ENCODE results near the gene MEMO1.
A peak's percentile ranks its signal among the peaks of the same experiment; 100 is the strongest.
"Not testable (repeated sequence)": the region's sequence is repeated elsewhere in the genome, so short reads cannot be mapped to it uniquely, and the experiment has no call there.

Gene MEMO1

GRCh38 chr2:32012872-32013271, 2.1 kb upstream of the MEMO1 start:
- no peak for DNase-seq (ENCODE audit: low spot score)
- TF ChIP-seq CTCF (IDR thresholded peaks at IDR 0.05) = no peak
- no peak overlapping the region for H3K4me3 ChIP-seq
- no peak overlapping the region for H3K27ac ChIP-seq

GRCh38 chr2:32011485-32011960, 715 bp upstream of the MEMO1 start:
- no peak for TF ChIP-seq CTCF (IDR thresholded peaks at IDR 0.05)
- H3K27ac ChIP-seq = peak overlapping the region; percentile 89 to 99

GRCh38 chr2:32010280-32010669, 533 bp downstream of the MEMO1 start:
- peak overlapping the region; percentile 89 to 99 for H3K27ac ChIP-seq

More at GRCh38 chr2:32011485-32011960, 715 bp upstream of the MEMO1 start:
- no peak for DNase-seq (ENCODE audit: low spot score)
- peak overlapping the region; percentile 80 for H3K4me3 ChIP-seq

GRCh38 chr2:32009516-32010256, 1.1 kb downstream of the MEMO1 start:
- H3K4me3 ChIP-seq = peak overlapping the region; percentile 80
- peak; percentile 75 for DNase-seq (ENCODE audit: low spot score)
- H3K27ac ChIP-seq = peak overlapping the region; percentile 89 to 99
- no peak for TF ChIP-seq CTCF (IDR thresholded peaks at IDR 0.05)

More at GRCh38 chr2:32010280-32010669, 533 bp downstream of the MEMO1 start:
- peak overlapping the region; percentile 80 for H3K4me3 ChIP-seq
- DNase-seq (ENCODE audit: low spot score) = not testable (repeated sequence)

GRCh38 chr2:32008805-32009515, 1.8 kb downstream of the MEMO1 start:
- DNase-seq (ENCODE audit: low spot score) = no peak
- H3K27ac ChIP-seq = peak overlapping the region; percentile 42 to 99
- no peak for TF ChIP-seq CTCF (IDR thresholded peaks at IDR 0.05)
- peak overlapping the region; percentile 80 for H3K4me3 ChIP-seq

GRCh38 chr2:32007121-32007391, 3.8 kb downstream of the MEMO1 start:
- H3K27ac ChIP-seq = no peak overlapping the region
- no peak for TF ChIP-seq CTCF (IDR thresholded peaks at IDR 0.05)
- no peak overlapping the region for H3K4me3 ChIP-seq
- no peak for DNase-seq (ENCODE audit: low spot score)

GRCh38 chr2:32005371-32005976, 5.3 kb downstream of the MEMO1 start:
- no peak overlapping the region for H3K4me3 ChIP-seq
- no peak overlapping the region for H3K27ac ChIP-seq
- no peak for TF ChIP-seq CTCF (IDR thresholded peaks at IDR 0.05)
- no peak for DNase-seq (ENCODE audit: low spot score)
